Urothelium cell line (cell line): ENCODE measurements around the gene MPZL1.
"Not testable (repeated sequence)": the region's sequence is repeated elsewhere in the genome, so short reads cannot be mapped to it uniquely, and the experiment has no call there.

Experiments
- DNase-seq: peaks from one replicate; pipeline ENCODE4 v3.0.0; 2011; ENCODE audit warnings: low spot score, mixed read lengths
- FAIRE-seq: peaks from 2 replicates; lab custom pipeline; 2011; peaks lifted over from hg19 to GRCh38; lab: Jason Lieb, UNC

Gene MPZL1

DNA sequence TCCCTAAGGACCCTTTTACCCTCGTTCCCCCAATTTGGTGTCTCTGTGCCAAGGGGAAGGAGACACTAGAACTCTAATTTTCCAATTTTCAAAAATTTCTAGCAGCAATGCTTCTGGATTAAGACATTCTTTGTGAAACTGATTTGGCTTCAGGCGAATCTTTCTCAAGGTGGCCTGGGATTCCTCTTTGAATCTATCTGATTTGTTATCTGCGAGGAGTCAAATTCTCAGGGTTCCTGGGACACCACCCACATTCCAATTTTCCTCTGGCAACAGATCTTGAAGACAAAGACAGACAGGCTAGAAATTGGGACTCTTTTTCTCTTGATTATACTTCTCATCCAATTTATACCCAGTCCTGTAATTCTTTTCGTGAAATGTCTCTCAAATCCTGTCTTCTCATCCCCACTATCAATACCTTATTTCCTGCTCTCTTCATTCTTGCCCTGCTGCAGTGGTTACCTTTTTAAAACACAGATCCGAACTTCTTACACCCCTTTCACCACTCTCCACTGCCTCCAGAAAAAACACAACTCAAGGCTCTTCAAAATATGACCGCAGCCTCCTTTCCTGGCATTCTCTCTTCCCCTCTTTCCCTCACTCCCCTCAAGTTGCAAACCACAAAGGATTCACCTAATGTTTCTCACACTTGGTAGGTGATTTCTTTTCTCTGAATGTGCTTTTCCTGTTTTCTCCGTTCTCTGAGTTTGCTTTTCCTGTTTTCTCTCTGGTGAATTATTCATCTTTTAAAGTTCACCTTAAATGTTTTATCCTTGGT lies 2.7 kb upstream of the MPZL1 start:
- DNase-seq, result no peak
- FAIRE-seq, result no peak

DNA sequence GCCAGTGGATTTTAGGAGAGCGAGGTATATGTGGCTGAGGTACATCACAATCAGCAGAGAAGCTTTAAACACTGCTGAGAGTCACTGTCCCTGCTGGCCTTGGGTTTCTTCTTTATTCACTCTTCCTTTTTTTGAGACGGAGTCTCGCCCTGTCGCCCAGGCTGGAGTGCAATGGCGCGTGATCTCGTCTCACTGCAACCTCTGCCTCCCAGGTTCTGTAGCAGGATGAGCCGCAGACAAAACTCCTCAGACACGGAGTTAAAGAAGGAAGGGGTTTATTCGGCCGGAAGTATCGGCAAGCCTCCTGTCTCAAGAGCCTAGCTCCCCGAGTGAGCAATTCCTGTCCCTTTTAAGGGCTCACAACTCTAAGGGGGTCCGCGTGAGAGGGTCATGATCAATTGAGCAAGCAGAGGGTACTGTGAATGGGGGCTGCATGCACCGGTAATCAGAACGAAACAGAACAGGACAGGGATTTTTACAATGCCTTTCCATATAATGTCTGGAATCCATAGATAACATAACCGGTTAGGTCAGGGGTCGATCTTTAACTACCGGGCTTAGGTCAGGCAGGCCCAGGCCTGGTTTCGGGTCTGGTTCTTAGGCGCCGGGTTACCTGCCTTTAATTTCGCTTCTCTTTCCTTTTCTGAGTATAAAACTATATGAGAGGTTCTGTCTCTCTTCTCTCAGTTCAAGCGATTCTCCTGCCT lies 1.9 kb upstream of the MPZL1 start:
- not testable (repeated sequence) for FAIRE-seq, DNase-seq

DNA sequence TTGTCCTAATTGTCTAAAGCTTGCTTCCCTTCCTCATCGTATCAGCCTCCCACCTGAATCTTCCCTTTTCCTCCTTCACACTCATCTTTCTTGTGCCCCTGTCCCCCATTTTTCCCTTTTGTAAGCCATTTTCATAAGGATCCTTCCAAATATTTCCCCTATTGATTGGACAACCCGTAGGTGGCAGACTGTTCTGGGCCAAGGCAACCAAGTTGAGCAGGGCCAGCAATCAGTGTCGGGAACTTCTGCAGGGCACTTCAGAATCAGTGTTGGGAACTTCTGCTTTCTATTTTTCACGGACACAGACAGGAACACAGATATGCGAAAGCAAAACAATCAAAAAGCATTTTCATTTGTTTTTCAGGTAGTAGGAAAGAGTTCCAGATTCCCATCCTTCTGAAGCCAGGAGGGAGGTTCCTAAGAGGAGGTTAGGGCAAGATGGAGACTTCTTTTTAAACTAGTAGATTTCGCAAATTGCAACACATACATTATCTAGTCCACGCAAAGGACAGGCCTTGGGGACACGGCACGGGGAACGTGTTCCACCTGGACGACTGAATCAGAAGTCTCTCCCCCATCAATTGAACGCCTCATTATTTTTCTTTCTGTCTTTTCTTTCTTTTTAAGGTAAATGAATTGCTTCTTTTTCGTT lies 691 bp upstream of the MPZL1 start:
- FAIRE-seq (no peak), DNase-seq (peak; percentile 38)

DNA sequence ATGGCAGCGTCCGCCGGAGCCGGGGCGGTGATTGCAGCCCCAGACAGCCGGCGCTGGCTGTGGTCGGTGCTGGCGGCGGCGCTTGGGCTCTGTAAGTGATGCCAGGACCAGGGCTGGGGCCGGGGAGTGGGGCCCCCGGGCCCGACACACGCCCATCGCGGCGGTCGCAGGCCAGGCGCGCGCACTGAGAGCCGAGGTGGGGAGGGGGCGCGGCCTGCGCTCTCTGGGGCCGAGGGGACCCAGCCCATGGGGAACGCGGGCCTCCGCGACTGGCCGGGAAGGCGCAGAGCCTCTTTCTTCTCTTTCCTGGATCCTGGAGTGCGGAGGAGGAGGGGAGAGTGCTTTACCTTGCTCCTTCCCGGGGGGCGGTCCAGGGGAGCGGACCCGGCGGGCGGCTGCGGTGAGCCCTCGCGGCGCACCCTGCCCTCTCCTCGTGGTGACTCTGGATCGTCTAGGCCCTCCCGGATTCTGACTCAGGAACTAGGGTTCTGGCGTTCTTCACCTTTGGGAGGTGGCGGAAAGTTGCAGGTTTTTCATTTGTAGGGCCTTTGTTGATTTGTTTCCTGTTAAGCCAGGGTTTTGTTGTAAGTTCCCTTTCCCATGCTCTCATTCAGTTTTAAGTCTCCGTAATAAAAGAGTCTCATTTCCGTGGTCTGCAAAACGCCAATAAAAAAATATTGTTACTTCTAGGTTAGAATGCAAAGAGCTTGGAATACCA lies 529 bp downstream of the MPZL1 start:
- DNase-seq (peak; percentile 60), FAIRE-seq (no peak)

DNA sequence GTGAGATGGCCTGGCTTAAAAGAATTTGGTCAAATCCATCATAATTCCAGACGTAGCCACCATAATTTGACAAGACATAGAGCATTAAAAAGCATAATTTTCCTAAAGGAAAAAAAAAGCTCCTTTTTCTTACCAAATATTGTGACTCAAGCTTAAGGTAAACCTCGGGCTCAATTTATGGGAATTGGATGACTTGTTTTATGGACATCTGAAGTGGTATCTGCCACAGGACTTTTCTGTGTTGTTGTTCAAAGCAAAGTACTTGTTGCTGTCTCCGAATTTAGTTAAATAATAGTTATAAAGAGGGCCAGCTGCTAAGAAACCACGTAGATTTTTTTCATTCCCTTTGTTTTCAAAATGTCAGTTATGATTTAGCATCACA lies 1.1 kb downstream of the MPZL1 start:
- DNase-seq (no peak), FAIRE-seq (no peak)

DNA sequence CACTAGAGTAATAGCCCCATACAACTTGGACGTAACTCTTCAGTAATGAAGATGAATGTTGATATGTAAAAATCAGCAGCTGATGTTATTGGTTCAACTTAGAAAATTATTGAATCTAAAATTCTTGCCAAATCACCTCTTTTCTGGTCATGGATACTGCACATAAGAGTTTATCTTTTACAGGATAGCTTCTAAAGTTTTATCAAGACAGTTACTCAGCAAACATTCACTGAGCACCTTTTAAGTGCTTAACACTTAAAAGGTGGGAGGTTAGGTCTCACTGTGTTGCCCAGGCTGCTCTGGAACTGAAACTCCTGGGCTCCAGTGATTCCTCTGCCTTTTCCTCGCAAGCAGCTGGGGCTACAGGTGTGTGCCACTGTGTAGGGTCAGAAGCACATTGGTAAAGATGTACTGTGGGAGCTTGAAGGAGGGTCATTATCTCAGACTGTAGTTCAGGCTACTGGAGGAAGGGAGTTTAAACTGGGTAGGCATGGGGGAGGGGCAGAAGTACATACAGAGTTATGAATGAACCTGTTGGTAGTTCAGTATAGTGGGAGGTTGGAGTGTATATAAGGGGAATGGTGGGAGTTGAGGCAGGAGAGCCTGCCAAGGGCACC lies 2.0 kb downstream of the MPZL1 start:
- FAIRE-seq (no peak), DNase-seq (no peak)

DNA sequence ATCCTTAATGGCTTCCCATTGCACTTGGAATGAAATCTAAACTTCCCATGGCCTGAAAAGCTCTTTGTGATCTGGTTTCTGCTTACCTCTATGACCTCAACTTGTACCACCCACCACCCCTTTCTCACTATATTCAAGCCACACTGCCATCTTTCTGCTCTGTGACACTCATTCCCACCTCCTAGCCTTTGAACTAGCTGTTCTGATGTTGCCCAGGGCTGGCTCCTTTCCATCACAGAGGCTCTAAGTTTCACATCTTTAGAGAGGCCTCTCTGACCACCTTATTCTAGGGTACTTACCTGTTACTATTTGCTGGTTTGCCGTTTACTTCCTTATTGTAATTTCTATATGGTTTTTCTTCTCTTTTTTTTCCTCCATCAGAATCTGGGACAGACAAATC lies 4.2 kb downstream of the MPZL1 start:
- no peak for DNase-seq

DNA sequence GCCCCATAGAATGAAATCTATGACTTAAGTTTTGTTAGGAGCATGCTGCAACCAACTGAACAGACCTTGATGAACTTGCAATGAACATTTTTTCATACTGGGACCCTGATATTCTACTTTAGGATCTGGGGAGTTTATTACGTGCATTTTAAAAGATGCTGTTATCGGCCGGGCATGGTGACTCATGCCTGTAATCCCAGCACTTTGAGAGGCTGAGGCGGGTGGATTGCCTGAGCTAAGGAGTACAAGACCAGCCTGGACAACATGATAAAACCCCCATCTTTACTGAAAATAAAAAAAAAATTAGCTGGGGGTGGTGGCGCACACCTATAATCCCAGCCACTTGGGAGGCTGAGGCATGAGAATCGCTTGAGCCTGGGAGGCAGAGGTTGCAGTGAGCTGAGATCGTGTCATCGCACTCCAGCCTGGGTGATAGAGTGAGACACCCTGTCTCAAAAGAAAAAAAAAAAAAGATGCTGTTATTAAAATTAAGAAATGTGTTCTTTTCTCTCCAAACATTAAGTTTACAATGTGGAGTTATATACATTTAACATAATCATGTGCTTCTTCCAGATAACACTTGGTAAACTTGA lies 7.1 kb downstream of the MPZL1 start:
- FAIRE-seq (no peak), DNase-seq (no peak)

More for the DNA sequence above, 4.2 kb downstream of the MPZL1 start:
- FAIRE-seq, result no peak

DNA sequence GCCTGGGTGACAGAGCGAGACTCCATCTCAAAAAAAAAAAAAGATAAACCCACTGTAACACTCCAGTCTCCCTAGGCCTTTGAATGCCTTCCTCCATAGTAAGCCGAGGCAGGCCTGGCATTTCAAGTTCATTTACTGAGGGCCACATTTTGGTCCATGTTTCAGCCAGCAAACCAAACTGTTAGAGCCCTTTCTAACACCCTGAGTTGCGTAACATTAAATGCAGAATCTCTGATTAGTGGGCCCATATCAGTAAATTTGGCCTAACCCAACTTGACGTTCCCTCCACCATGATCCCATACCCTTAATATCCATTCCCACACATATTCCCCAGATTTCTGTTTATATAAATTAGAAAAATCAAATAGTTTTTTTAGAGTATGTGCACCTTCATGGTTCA lies 12.4 kb downstream of the MPZL1 start:
- FAIRE-seq (no peak), DNase-seq (no peak)

DNA sequence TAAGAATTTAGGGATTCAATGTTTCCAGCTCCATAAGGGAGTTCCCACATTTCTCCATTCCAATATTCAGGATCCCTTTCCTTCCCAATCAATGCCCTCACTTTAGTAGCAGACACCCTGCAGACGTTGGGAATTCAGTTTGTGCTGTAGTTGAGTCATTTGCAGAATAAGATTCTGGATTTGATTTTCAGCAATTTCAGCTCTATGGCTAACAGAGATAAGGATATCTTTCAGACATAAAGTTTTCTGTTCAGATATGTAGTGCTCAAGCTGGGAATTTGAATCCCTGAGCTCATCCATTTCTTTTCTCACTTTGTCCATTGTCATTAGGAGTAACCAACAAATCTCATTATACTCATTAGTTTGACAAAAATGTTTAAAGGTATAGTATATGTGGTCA lies 13.1 kb downstream of the MPZL1 start:
- DNase-seq, result no peak
- FAIRE-seq, result no peak

DNA sequence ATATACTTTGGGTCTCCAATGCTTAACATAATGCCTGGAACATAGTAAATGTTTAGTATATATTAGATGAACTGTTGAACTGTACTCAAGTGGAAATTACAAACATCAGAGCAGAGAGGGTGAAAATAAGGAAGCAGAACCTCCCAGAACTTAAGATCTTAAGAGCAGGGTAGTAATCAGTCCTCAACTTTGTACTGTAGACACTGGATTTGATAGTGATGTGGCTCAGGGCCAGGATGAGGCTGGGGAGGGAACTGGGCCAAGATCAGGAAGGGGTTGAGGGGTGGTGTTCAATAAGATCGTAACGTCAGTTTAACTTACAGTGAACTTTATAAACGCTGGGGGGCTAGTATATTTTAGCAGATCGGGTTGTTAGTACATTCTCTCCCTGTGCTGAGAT lies 15.4 kb downstream of the MPZL1 start:
- FAIRE-seq, result no peak
- no peak for DNase-seq

DNA sequence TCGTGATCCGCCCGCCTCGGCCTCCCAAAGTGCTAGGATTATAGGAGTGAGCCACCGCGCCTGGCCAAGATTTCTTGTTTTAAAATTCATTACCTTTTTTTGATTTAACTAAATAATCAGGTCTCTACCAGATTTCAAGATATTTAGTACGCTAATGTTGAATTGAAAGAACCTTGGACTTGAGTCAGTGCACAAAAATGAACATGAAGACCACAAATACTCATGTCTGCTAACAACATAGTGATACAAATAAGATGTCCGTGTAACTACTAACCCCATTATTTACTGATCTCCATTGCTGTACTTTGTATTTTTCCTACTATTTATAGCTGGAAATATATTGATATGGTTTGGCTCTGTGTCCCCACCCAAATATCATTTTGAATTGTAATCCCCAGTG lies 16.4 kb downstream of the MPZL1 start:
- DNase-seq (no peak), FAIRE-seq (no peak)

DNA sequence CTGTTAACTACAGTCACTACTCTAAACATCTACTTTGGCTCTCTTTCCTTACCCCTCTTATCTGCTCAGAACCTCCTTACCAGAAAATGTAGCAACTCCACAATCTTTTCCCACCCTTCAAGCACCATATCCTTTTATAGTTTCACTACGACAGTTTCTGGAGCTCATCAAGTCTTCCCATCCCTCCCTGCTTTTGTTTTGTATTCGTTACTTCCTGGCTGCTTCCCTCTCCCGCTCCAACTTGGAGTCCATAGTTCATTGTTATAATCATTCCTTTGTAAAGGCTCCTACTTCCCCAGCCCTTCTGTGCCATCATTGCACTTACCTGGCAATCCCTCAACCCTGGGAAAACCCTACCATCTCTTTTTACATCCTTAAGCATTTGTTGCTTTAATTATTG lies 18.0 kb downstream of the MPZL1 start:
- no peak for FAIRE-seq

DNA sequence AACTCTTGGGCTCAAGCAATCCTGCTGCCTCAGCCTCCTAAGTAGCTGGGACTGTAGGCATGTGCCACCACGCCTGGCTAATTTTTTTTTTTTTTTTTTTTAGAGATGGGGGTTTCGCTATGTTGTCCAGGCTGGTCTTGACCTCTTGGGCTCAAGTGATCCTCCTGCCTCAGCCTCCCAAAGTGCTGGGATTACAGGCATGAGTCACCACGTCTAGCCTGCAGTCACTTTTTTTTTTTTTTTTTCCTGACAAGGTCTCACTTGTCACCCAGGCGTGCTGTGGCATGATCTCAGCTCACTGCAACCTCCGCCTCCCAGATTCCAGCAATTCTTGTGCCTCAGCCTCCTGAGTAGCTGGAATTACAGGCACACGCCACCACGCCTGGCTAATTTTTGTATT lies 19.3 kb downstream of the MPZL1 start:
- FAIRE-seq, DNase-seq: not testable (repeated sequence)

More for the DNA sequence above, 18.0 kb downstream of the MPZL1 start:
- no peak for DNase-seq

DNA sequence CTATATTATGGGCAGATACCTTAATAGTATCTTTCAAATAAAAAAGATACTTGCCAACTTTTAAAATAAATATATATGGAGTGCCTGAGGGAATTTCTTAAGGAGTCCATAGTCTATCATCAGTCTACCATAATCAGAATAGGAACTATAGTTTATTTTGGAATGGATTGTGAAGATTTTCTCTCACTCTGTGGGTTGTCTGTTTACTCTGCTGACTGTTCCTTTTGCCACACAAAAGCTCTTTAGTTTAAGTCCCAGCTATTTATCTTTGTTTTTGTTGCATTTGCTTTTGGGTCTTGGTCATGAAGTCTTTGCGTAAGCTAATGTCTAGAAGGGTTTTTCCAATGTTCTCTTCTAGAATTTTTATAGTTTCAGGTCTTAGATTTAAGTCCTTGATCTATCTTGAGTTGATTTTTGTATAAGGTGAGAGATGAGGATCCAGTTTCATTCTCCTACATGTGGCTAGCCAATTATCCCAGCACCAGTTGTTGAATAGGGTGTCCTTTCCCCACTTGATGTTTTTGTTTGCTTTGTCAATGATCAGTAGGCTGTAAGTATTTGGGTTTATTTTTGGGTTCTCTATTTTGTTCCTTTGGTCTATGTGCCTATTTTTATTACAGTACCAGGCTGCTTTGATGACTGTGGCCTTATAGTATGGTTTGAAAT lies 20.7 kb downstream of the MPZL1 start:
- FAIRE-seq, DNase-seq: not testable (repeated sequence)

DNA sequence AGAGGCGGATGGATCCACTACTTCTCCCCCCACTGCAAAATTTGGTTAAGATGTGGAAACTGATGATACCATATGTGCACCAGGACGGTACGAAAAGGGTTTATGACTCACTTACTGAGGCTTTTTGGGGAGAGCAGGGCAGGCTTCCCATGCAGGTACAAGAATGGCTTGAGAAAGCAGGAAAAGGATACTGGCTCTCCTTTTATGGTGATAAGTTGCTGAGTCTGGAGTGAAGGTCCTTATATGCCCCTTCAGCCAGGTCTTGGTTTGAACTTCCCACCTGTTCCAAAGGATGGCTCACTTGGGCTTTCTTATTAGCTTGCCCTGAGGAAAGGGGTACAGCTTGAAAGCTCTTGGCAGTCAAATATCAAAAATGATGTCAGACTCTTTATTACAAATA lies 23.1 kb downstream of the MPZL1 start:
- DNase-seq (no peak), FAIRE-seq (no peak)

DNA sequence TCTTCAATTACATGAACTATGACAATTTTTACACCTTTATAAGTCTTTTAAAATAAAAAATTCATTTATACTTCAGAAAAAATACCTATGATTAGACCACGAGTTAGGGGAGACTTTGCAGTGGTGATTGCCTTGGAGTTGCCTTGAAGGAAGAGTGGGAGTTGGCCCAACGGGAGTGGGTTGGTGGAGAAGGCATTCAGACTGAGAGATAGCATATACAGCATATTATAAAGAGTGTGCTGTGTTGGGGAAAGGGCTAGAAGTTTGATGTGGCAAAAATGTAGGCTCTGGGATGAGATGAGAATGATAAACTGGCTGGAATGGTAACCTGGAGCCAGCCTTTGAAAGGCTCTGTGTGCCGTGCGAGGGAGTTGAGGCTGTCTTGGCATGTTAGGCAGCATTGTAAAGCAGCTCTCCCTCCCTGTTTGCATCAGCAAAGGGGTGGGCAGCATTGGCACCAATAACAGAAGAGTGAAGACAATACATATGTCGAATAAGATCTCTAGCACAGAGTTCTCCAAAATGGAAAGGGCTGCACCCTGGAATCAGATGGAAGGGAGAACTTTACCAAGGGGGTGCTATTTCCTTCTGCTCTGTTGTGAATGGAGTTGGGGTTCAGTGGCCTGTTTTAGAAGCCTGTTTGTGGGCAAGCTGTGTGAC lies 24.4 kb downstream of the MPZL1 start:
- DNase-seq (no peak), FAIRE-seq (no peak)

DNA sequence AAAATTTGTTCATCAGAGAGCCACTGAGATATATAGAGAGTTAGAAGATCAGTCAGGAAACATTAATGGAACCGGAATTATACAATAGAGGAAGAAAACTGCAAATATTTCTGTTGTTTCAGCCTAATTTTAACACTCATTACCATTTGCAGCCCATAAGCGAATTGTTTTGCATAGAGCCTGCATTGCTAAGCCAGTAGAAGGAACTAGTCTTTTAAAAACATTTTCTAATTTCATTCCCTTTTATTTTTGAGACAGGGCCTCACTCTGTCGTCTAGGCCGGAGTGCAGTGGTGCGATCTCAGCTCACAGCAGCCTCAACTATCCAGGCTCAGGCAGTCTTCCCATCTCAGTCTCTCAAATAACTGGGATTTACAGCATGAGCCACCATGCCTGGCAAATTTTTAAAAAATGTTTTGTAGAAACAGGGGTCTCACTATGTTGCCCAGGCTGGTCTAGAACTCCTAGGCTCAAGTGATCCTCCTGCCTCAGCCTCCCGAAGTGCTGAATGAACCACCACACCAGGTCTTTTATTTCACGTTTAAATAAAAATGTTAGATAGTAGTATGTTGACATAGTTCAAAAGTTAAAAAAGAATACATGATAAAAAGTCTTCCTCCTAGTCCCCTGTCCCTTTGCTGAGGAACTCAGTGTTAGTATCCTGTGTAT lies 25.3 kb downstream of the MPZL1 start:
- FAIRE-seq (no peak), DNase-seq (no peak)

DNA sequence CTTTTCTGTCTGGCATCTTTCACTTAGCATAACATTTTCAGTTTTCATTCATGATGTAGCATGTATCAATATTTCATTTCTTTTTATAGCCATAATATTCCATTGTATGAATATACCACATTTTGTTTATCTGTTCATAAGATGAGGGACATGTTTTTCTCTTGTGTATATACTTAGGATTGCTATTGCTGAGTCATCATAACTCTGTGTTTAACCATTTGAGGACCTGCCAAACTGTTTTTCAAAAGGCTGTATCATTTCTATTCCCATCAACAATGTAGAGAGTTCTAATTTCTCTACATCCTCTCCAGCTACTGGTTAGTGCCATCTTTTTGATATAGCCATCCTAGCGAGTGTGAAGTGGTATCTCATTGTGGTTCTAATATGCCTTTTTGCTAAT lies 26.2 kb downstream of the MPZL1 start:
- FAIRE-seq, result no peak
- DNase-seq, result no peak
